A673 (cell line): ENCODE data around the gene LPP.

ENCODE experiments used
- CTCF ChIP-seq: fragments of 300-800, 200-600 bp; sonication (generic); conservative IDR thresholded peaks from 2 replicates; pipeline ENCODE4 v1.5.1; 2017; ENCODE audit warnings: low read depth, mild to moderate bottlenecking, antibody characterized with exemption, low read length, moderate library complexity, mixed read lengths
- EZH2 ChIP-seq: fragments of 200-600 bp; sonication (generic); IDR thresholded peaks from 2 replicates; pipeline ENCODE4 v1.6.1; 2017; ENCODE audit warnings: borderline replicate concordance, low read depth, mild to moderate bottlenecking, mixed read lengths, antibody characterized with exemption, low read length; ENCODE audit not compliant: poor library complexity, severe bottlenecking

GRCh38 chr3:188584162-188584529 is 430.2 kb downstream of the LPP start:
- TF ChIP-seq CTCF = no peak
- TF ChIP-seq EZH2 = no peak
